ENCODE measurements around the gene RBMY1B.
"Not testable (repeated sequence)": the region's sequence is repeated elsewhere in the genome, so short reads cannot be mapped to it uniquely, and the experiment has no call there.

Gene RBMY1B

DNA sequence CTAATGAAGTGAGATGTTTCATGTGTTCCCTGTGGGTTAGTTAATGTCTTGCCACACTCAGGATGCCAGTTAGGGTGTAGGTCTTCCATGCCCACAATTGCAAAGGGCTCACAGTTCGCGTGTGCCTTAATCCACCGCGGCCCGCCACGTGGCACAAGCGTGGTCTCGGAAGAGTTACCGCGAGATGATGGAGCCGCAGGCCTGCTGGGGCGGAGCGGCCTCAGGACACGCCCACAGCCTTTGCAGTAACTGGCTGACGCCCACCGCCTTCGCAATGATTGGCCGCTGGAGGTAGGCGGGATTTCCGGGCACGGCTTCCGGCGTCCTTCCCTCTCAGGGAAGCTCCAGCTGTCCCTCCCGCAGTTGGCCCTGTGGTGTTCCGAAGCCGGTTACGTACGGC is at the start of gene RBMY1B:
TSS of gene RBMY1B (plus strand) at position 301 of the 400 bp plus-strand sequence. CDS start 2,013 bp downstream, outside the sequence.
- H3K4me3 ChIP-seq (ENCODE audit: low read depth, low read length); DNase-seq (ENCODE audit: low read depth): not testable (repeated sequence)

DNA sequence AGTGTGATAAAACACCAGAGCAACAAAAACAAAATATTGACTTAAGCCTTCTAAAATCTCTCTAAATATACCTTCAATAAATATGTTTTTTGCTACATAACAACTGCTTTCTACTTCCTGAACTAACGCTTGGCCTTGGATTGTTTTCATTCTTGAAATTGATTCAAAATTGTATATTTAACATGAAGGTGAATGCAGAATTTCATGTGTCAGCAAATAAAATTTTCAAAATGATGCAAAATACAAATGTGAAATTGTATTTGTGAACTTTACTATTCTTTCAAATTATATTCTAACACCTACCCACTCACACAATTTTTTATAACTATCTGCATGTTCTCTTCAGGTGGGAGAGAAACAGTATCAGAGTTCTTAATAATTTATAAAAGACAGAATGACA is 48.2 kb upstream of the RBMY1B start:
- not testable (repeated sequence) for DNase-seq (ENCODE audit: low read depth); H3K4me3 ChIP-seq (ENCODE audit: low read depth, low read length)

DNA sequence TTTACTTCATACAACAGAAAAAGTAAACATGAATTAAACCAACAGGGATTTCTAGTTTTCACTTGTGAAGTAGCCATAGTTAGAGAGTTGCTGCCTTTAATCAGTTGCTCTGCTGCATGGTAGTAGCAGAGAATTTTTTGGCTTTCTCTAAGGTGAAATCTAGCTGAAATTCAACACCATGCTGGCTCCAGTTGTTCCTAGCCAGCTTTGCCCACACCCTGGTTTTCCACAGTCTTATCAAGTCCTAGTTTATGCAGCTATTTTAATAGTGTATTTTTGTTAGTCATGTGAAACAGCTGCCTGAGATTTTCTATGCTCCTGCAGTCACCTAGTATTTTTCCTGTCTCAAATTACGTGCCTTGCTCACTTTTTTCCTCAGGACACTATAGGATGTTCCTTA is 28.2 kb upstream of the RBMY1B start:
- TF ChIP-seq, protein P1, sequence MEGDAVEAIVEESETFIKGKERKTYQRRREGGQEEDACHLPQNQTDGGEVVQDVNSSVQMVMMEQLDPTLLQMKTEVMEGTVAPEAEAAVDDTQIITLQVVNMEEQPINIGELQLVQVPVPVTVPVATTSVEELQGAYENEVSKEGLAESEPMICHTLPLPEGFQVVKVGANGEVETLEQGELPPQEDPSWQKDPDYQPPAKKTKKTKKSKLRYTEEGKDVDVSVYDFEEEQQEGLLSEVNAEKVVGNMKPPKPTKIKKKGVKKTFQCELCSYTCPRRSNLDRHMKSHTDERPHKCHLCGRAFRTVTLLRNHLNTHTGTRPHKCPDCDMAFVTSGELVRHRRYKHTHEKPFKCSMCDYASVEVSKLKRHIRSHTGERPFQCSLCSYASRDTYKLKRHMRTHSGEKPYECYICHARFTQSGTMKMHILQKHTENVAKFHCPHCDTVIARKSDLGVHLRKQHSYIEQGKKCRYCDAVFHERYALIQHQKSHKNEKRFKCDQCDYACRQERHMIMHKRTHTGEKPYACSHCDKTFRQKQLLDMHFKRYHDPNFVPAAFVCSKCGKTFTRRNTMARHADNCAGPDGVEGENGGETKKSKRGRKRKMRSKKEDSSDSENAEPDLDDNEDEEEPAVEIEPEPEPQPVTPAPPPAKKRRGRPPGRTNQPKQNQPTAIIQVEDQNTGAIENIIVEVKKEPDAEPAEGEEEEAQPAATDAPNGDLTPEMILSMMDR (IDR thresholded peaks at IDR 0.05; ENCODE audit: low read depth, low read length, missing control alignments) = no peak
- DNase-seq (ENCODE audit: low read depth) = no peak
- no peak overlapping the region for H3K4me3 ChIP-seq (ENCODE audit: low read depth, low read length)

DNA sequence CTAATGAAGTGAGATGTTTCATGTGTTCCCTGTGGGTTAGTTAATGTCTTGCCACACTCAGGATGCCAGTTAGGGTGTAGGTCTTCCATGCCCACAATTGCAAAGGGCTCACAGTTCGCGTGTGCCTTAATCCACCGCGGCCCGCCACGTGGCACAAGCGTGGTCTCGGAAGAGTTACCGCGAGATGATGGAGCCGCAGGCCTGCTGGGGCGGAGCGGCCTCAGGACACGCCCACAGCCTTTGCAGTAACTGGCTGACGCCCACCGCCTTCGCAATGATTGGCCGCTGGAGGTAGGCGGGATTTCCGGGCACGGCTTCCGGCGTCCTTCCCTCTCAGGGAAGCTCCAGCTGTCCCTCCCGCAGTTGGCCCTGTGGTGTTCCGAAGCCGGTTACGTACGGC is 23.4 kb downstream of the RBMY1B start, which contains the start of gene RBMY1A1:
TSS of gene RBMY1A1 (plus strand) at position 301 of the 400 bp plus-strand sequence. CDS start 2,013 bp downstream, outside the sequence.
- not testable (repeated sequence) for H3K4me3 ChIP-seq (ENCODE audit: low read depth, low read length); DNase-seq (ENCODE audit: low read depth)

DNA sequence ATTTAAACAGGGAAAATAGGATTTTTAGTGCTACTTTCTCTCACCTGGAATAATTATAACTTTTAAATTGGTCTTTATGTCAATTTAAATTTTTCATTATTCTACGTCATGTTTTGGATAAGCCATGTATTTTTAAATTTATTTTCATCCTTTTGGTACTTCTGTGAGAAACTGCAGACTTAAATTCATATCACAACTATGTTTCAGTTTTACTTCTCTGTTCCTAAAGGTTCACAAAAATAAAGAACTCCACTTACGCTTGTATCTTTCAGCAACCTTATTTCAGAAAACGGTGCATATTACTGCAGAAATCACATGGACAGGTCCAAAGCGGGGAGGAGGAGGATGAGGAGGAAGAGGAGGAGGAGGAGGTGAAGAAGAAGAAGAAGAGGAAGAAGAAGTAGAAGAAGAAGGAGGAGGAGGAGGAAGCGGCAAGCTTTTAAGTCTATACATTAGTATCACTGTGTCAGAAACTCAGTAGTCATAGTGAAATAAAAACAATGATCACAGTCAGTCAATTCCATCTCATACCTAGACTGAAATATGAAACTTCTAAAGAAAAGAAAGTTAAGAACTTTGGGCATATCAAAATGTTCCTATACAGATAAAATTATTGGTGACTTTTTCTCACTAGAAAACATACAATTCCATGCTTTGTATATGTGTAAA is 48.3 kb downstream of the RBMY1B start:
- H3K4me3 ChIP-seq (ENCODE audit: low read depth, low read length); DNase-seq (ENCODE audit: low read depth): not testable (repeated sequence)
